Measurements from ENCODE around the gene OPN3. TPM values are rescaled to one million over a fixed set of nuclear protein-coding genes. Genes with fewer than 3 reads are reported as not detected.

OPN3 gene
- total RNA-seq, 1 donor = 5.1 TPM

GRCh38 chr1:241569848-241570247 lies 70.3 kb downstream of the OPN3 start:
- H3K36me3 ChIP-seq (ENCODE audit: insufficient read depth, low read length) = no peaks in the 10 kb centered on the region
- H3K27me3 ChIP-seq (ENCODE audit: insufficient read depth, low read length) = no peaks in the 10 kb centered on the region
- TF ChIP-seq CTCF (IDR thresholded peaks at IDR 0.05; ENCODE audit: extremely low read depth, low read depth, low read length) = no peak
- no peak overlapping the region for H2AFZ ChIP-seq (ENCODE audit: low read length)
- H3K4me2 ChIP-seq (ENCODE audit: insufficient read depth, low read length) = no peak overlapping the region
- no peaks in the 10 kb centered on the region for H3K79me2 ChIP-seq (ENCODE audit: insufficient read depth, low read length)
- H3K27ac ChIP-seq (ENCODE audit: low read depth, low read length) = no peak overlapping the region
- H4K20me1 ChIP-seq (ENCODE audit: insufficient read depth, low read length) = no peaks in the 10 kb centered on the region
- H3K4me3 ChIP-seq (ENCODE audit: insufficient read depth, low read length) = no peak overlapping the region
- H3K4me1 ChIP-seq (ENCODE audit: insufficient read depth, low read length) = no peaks in the 10 kb centered on the region
- DNase-seq (ENCODE audit: insufficient read length, low spot score, missing footprints) = no peak
- H3K9me3 ChIP-seq (ENCODE audit: low read depth, low read length) = no peaks in the 10 kb centered on the region

- DNase-seq (ENCODE audit: insufficient read length, low spot score, missing footprints) = no peak
- Histone ChIP-seq H2AFZ (ENCODE audit: low read length) (no peak overlapping the region), H3K36me3 (ENCODE audit: insufficient read depth, low read length) (no peaks in the 10 kb centered on the region), H3K9me3 (ENCODE audit: low read depth, low read length) (no peaks in the 10 kb centered on the region), H3K27ac (ENCODE audit: low read depth, low read length) (no peak overlapping the region), H3K4me2 (ENCODE audit: insufficient read depth, low read length) (no peak overlapping the region), H3K4me3 (ENCODE audit: insufficient read depth, low read length) (no peak overlapping the region), H4K20me1 (ENCODE audit: insufficient read depth, low read length) (no peaks in the 10 kb centered on the region), H3K79me2 (ENCODE audit: insufficient read depth, low read length) (no peaks in the 10 kb centered on the region), H3K27me3 (ENCODE audit: insufficient read depth, low read length) (no peaks in the 10 kb centered on the region), H3K4me1 (ENCODE audit: insufficient read depth, low read length) (no peaks in the 10 kb centered on the region)
- TF ChIP-seq CTCF (IDR thresholded peaks at IDR 0.05; ENCODE audit: extremely low read depth, low read depth, low read length) = no peak
These were observed 79.4 kb downstream of the OPN3 start for GRCh38 chr1:241560849-241561187.

- no peak overlapping the region for H3K4me2 ChIP-seq (ENCODE audit: insufficient read depth, low read length)
- no peaks in the 10 kb centered on the region for H3K79me2 ChIP-seq (ENCODE audit: insufficient read depth, low read length)
- no peak overlapping the region for H2AFZ ChIP-seq (ENCODE audit: low read length)
- no peaks in the 10 kb centered on the region for H3K4me1 ChIP-seq (ENCODE audit: insufficient read depth, low read length)
- H3K36me3 ChIP-seq (ENCODE audit: insufficient read depth, low read length) = no peaks in the 10 kb centered on the region
- no peaks in the 10 kb centered on the region for H4K20me1 ChIP-seq (ENCODE audit: insufficient read depth, low read length)
- DNase-seq (ENCODE audit: insufficient read length, low spot score, missing footprints) = no peak
- no peak overlapping the region for H3K4me3 ChIP-seq (ENCODE audit: insufficient read depth, low read length)
- H3K27ac ChIP-seq (ENCODE audit: low read depth, low read length) = no peak overlapping the region
- H3K27me3 ChIP-seq (ENCODE audit: insufficient read depth, low read length) = no peaks in the 10 kb centered on the region
- TF ChIP-seq CTCF (IDR thresholded peaks at IDR 0.05; ENCODE audit: extremely low read depth, low read depth, low read length) = no peak
- no peaks in the 10 kb centered on the region for H3K9me3 ChIP-seq (ENCODE audit: low read depth, low read length)
These were observed 79.9 kb downstream of the OPN3 start for GRCh38 chr1:241560146-241560848.

GRCh38 chr1:241557551-241558193 lies 82.5 kb downstream of the OPN3 start:
- Histone ChIP-seq H3K27me3 (ENCODE audit: insufficient read depth, low read length) (no peaks in the 10 kb centered on the region), H2AFZ (ENCODE audit: low read length) (no peak overlapping the region), H3K4me1 (ENCODE audit: insufficient read depth, low read length) (no peaks in the 10 kb centered on the region), H4K20me1 (ENCODE audit: insufficient read depth, low read length) (no peaks in the 10 kb centered on the region), H3K4me3 (ENCODE audit: insufficient read depth, low read length) (no peak overlapping the region), H3K9me3 (ENCODE audit: low read depth, low read length) (no peaks in the 10 kb centered on the region), H3K27ac (ENCODE audit: low read depth, low read length) (no peak overlapping the region), H3K4me2 (ENCODE audit: insufficient read depth, low read length) (no peak overlapping the region), H3K79me2 (ENCODE audit: insufficient read depth, low read length) (no peaks in the 10 kb centered on the region), H3K36me3 (ENCODE audit: insufficient read depth, low read length) (no peaks in the 10 kb centered on the region)
- DNase-seq (ENCODE audit: insufficient read length, low spot score, missing footprints) = no peak
- TF ChIP-seq CTCF (IDR thresholded peaks at IDR 0.05; ENCODE audit: extremely low read depth, low read depth, low read length) = no peak

Measured in osteoblast (primary cell).